HEK293 (cell line): ENCODE data around the gene GLRA1.

Experiments used
- ZNF362 ChIP-seq: fragments of 450-650 bp; formaldehyde crosslinking; IDR thresholded peaks from 2 replicates; pipeline ENCODE4 v1.5.1; 2016; ENCODE audit warnings: missing biosample characterization, missing genetic modification characterization
- ZNF449 ChIP-seq: fragments of 450-650 bp; formaldehyde crosslinking; IDR thresholded peaks from 2 replicates; pipeline ENCODE4 v1.5.1; 2017; ENCODE audit warnings: missing biosample characterization, mild to moderate bottlenecking, missing genetic modification characterization, moderate library complexity
- TF ChIP-seq, protein P1 (sequence below): fragments of 450-650 bp; formaldehyde crosslinking; IDR thresholded peaks from 2 replicates; pipeline ENCODE4 v1.5.1; 2016; ENCODE audit warnings: missing biosample characterization, missing genetic modification characterization

- TF ChIP-seq, protein P1, sequence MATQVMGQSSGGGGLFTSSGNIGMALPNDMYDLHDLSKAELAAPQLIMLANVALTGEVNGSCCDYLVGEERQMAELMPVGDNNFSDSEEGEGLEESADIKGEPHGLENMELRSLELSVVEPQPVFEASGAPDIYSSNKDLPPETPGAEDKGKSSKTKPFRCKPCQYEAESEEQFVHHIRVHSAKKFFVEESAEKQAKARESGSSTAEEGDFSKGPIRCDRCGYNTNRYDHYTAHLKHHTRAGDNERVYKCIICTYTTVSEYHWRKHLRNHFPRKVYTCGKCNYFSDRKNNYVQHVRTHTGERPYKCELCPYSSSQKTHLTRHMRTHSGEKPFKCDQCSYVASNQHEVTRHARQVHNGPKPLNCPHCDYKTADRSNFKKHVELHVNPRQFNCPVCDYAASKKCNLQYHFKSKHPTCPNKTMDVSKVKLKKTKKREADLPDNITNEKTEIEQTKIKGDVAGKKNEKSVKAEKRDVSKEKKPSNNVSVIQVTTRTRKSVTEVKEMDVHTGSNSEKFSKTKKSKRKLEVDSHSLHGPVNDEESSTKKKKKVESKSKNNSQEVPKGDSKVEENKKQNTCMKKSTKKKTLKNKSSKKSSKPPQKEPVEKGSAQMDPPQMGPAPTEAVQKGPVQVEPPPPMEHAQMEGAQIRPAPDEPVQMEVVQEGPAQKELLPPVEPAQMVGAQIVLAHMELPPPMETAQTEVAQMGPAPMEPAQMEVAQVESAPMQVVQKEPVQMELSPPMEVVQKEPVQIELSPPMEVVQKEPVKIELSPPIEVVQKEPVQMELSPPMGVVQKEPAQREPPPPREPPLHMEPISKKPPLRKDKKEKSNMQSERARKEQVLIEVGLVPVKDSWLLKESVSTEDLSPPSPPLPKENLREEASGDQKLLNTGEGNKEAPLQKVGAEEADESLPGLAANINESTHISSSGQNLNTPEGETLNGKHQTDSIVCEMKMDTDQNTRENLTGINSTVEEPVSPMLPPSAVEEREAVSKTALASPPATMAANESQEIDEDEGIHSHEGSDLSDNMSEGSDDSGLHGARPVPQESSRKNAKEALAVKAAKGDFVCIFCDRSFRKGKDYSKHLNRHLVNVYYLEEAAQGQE (tag by site-specific recombination), result no peak
- TF ChIP-seq ZNF362 (tag by site-specific recombination), result no peak
- no peak for TF ChIP-seq ZNF449
Measured at GRCh38 chr5:151903243-151903653, 21.4 kb downstream of the GLRA1 start.
